Measurements from ENCODE around the gene TUBG1. TPM values are rescaled to one million over a fixed set of nuclear protein-coding genes. Genes with fewer than 3 reads are reported as not detected.

The TUBG1 gene
- total RNA-seq, 1 experiment from 2014 or later, result 27.4 TPM

DNA sequence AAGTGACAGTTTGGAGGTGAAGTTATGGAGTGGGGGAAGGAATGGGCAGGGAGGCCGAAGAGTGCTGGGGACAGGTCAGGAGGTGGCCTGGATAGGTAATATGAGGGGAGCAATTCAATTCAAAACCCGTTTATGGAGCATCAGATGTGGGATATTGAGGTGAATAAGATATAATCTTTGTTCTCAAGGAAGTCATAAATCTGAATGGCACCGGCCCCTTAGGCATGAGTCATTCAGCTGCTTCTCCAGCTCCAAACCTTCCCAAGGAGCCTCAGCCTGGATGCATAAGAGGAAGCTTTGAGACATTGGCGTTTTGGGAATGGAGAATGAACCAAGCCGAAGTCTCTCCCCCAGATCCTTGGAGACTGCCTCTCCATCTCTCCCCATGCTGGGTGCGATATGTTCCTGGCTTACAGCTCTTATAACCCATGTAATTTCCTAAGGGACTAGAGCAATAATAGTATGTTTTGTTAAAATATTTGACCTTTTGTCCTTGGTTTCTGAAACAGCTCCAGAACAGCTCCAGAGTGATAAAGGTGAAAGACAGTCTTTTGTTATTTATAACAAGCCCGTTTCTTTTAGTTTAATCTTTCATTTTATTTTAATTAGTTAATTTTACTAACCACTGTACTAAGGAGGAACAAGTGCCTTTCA, 51.3 kb downstream of the TUBG1 start:
- DNase-seq, result no peak
- peaks cover 21% of the 10 kb centered on the region for H3K4me1 ChIP-seq (ENCODE audit: low read length)
- H3K27me3 ChIP-seq (ENCODE audit: low read length), result no peaks in the 10 kb centered on the region
- no peak overlapping the region for H3K4me3 ChIP-seq (ENCODE audit: low read length)
- H3K79me2 ChIP-seq (ENCODE audit: low read length), result no peaks in the 10 kb centered on the region
- H2AFZ ChIP-seq (ENCODE audit: low read length), result no peak overlapping the region
- H3K27ac ChIP-seq (ENCODE audit: low read length), result peak overlapping the region; percentile 15; the same call in 1 of the 2 replicates
- no peaks in the 10 kb centered on the region for H3K36me3 ChIP-seq (ENCODE audit: insufficient read depth, low read length)
- H3K9me3 ChIP-seq (ENCODE audit: low read length), result no peaks in the 10 kb centered on the region
- H4K20me1 ChIP-seq (ENCODE audit: insufficient read depth, low read depth, low read length), result no peaks in the 10 kb centered on the region
- no peaks in the 10 kb centered on the region for H3K9me2 ChIP-seq (replicated peaks; ENCODE audit: insufficient read depth, low read length)
- peak overlapping the region; percentile 14; the same call in 1 of the 2 replicates for H3K9ac ChIP-seq (ENCODE audit: low read length)
- H3K4me2 ChIP-seq (ENCODE audit: low read depth, low read length, poor library complexity, severe bottlenecking), result peak overlapping the region; percentile 34

Other genes with a start within 250 kb of the TUBG1 start
- 16.3 and 24.4 TPM in 2 replicates for gene STAT3, start 221.2 kb upstream of the TUBG1 start, total RNA-seq (2014; rRNA removed; shearing (Covaris generic); ENCODE audit: low replicate concordance)
- gene CAVIN1, start 186.4 kb upstream of the TUBG1 start, total RNA-seq (2014; rRNA removed; shearing (Covaris generic); ENCODE audit: low replicate concordance), result not detected in 2 replicates
- 53.1 and 59.9 TPM in 2 replicates for gene ATP6V0A1, start 150.8 kb upstream of the TUBG1 start, total RNA-seq (2014; rRNA removed; shearing (Covaris generic); ENCODE audit: low replicate concordance)
- gene NAGLU, start 73.4 kb upstream of the TUBG1 start, total RNA-seq (2014; rRNA removed; shearing (Covaris generic); ENCODE audit: low replicate concordance), result 40.0 and 71.8 TPM in 2 replicates
- 0.22 and 1.3 TPM in 2 replicates for gene HSD17B1, start 56.8 kb upstream of the TUBG1 start, total RNA-seq (2014; rRNA removed; shearing (Covaris generic); ENCODE audit: low replicate concordance)
- 46.7 and 56.2 TPM in 2 replicates for gene COASY, start 47.5 kb upstream of the TUBG1 start, total RNA-seq (2014; rRNA removed; shearing (Covaris generic); ENCODE audit: low replicate concordance)
- 33.0 and 42.4 TPM in 2 replicates for gene MLX, start 42.6 kb upstream of the TUBG1 start, total RNA-seq (2014; rRNA removed; shearing (Covaris generic); ENCODE audit: low replicate concordance)
- 5.3 and 7.9 TPM in 2 replicates for gene PSMC3IP, start 32.0 kb upstream of the TUBG1 start, total RNA-seq (2014; rRNA removed; shearing (Covaris generic); ENCODE audit: low replicate concordance)
- 37.4 and 39.5 TPM in 2 replicates for gene RETREG3, start 309 bp upstream of the TUBG1 start, total RNA-seq (2014; rRNA removed; shearing (Covaris generic); ENCODE audit: low replicate concordance)
- gene TUBG2, start 49.6 kb downstream of the TUBG1 start, total RNA-seq (2014; rRNA removed; shearing (Covaris generic); ENCODE audit: low replicate concordance), result 15.3 and 17.5 TPM in 2 replicates
- gene PLEKHH3, start 67.3 kb downstream of the TUBG1 start, total RNA-seq (2014; rRNA removed; shearing (Covaris generic); ENCODE audit: low replicate concordance), result 6.7 and 7.0 TPM in 2 replicates
- gene CCR10, start 72.2 kb downstream of the TUBG1 start, total RNA-seq (2014; rRNA removed; shearing (Covaris generic); ENCODE audit: low replicate concordance), result 0.22 TPM in 1 of 2 replicates, not detected in the other
- 0.19 and 0.65 TPM in 2 replicates for gene CNTNAP1, start 72.8 kb downstream of the TUBG1 start, total RNA-seq (2014; rRNA removed; shearing (Covaris generic); ENCODE audit: low replicate concordance)
- gene EZH1, start 135.4 kb downstream of the TUBG1 start, total RNA-seq (2014; rRNA removed; shearing (Covaris generic); ENCODE audit: low replicate concordance), result 38.0 and 52.6 TPM in 2 replicates
- gene RAMP2, start 151.5 kb downstream of the TUBG1 start, total RNA-seq (2014; rRNA removed; shearing (Covaris generic); ENCODE audit: low replicate concordance), result not detected in 2 replicates
- gene VPS25, start 163.8 kb downstream of the TUBG1 start, total RNA-seq (2014; rRNA removed; shearing (Covaris generic); ENCODE audit: low replicate concordance), result 43.9 and 54.0 TPM in 2 replicates
- 0.76 and 3.3 TPM in 2 replicates for gene WNK4, start 170.9 kb downstream of the TUBG1 start, total RNA-seq (2014; rRNA removed; shearing (Covaris generic); ENCODE audit: low replicate concordance)
- gene COA3, start 189.0 kb downstream of the TUBG1 start, total RNA-seq (2014; rRNA removed; shearing (Covaris generic); ENCODE audit: low replicate concordance), result 63.9 and 64.1 TPM in 2 replicates
- gene CNTD1, start 189.2 kb downstream of the TUBG1 start, total RNA-seq (2014; rRNA removed; shearing (Covaris generic); ENCODE audit: low replicate concordance), result not detected in 2 replicates
- gene BECN1, start 214.6 kb downstream of the TUBG1 start, total RNA-seq (2014; rRNA removed; shearing (Covaris generic); ENCODE audit: low replicate concordance), result 117 and 136 TPM in 2 replicates
- gene PSME3, start 223.7 kb downstream of the TUBG1 start, total RNA-seq (2014; rRNA removed; shearing (Covaris generic); ENCODE audit: low replicate concordance), result 73.4 and 88.7 TPM in 2 replicates
- 0.67 and 1.5 TPM in 2 replicates for gene AOC2, start 234.9 kb downstream of the TUBG1 start, total RNA-seq (2014; rRNA removed; shearing (Covaris generic); ENCODE audit: low replicate concordance)
- gene AOC3, start 241.5 kb downstream of the TUBG1 start, total RNA-seq (2014; rRNA removed; shearing (Covaris generic); ENCODE audit: low replicate concordance), result 0.19 and 0.47 TPM in 2 replicates